ENCODE measurements around the gene METTL8. TPM values are rescaled to one million over a fixed set of nuclear protein-coding genes. Genes with fewer than 3 reads are reported as not detected.

The METTL8 gene
- total RNA-seq, 1 donor from 2014 or later: 6.7 TPM

GRCh38 chr2:171342067-171342413, 91.8 kb downstream of the METTL8 start:
- H3K36me3 ChIP-seq: no peaks in the 10 kb centered on the region
- DNase-seq (ENCODE audit: low spot score in 2 of 2): no peak
- H3K27me3 ChIP-seq: no peaks in the 10 kb centered on the region
- TF ChIP-seq CTCF (IDR thresholded peaks at IDR 0.05): no peak
- H3K4me1 ChIP-seq: no peaks in the 10 kb centered on the region
- no peaks in the 10 kb centered on the region for H3K9me3 ChIP-seq
- H3K27ac ChIP-seq: no peak overlapping the region
- intact Hi-C loops (cut with DNase I): no loop called here
- H3K4me3 ChIP-seq: no peak overlapping the region

GRCh38 chr2:171341394-171342066, 92.3 kb downstream of the METTL8 start:
- H3K4me3 ChIP-seq: no peak overlapping the region
- intact Hi-C loops (cut with DNase I): no loop called here
- no peak for DNase-seq (ENCODE audit: low spot score in 2 of 2)

GRCh38 chr2:171334946-171335345, 98.8 kb downstream of the METTL8 start:
- intact Hi-C loops (cut with DNase I): no loop called here
- H3K9me3 ChIP-seq: no peaks in the 10 kb centered on the region
- DNase-seq (ENCODE audit: low spot score in 2 of 2): no peak
- no peaks in the 10 kb centered on the region for H3K36me3 ChIP-seq
- TF ChIP-seq CTCF (IDR thresholded peaks at IDR 0.05): no peak
- no peak overlapping the region for H3K27ac ChIP-seq
- no peak overlapping the region for H3K4me3 ChIP-seq
- no peaks in the 10 kb centered on the region for H3K4me1 ChIP-seq
- H3K27me3 ChIP-seq: no peaks in the 10 kb centered on the region

More at GRCh38 chr2:171341394-171342066, 92.3 kb downstream of the METTL8 start:
- Histone ChIP-seq H3K27me3 (no peaks in the 10 kb centered on the region), H3K27ac (no peak overlapping the region), H3K4me1 (no peaks in the 10 kb centered on the region), H3K36me3 (no peaks in the 10 kb centered on the region), H3K9me3 (no peaks in the 10 kb centered on the region)
- TF ChIP-seq CTCF (IDR thresholded peaks at IDR 0.05): no peak

- no peaks in the 10 kb centered on the region for H3K9me3 ChIP-seq
- intact Hi-C loops (cut with DNase I): no loop called here
- TF ChIP-seq CTCF (IDR thresholded peaks at IDR 0.05): no peak
- H3K27ac ChIP-seq: no peak overlapping the region
- no peaks in the 10 kb centered on the region for H3K4me1 ChIP-seq
- H3K4me3 ChIP-seq: no peak overlapping the region
- no peaks in the 10 kb centered on the region for H3K27me3 ChIP-seq
- no peaks in the 10 kb centered on the region for H3K36me3 ChIP-seq
- no peak for DNase-seq (ENCODE audit: low spot score in 2 of 2)
Measured at GRCh38 chr2:171334171-171334570, 99.6 kb downstream of the METTL8 start.

- no peak for DNase-seq (ENCODE audit: low spot score in 2 of 2)
- no peak for TF ChIP-seq CTCF (IDR thresholded peaks at IDR 0.05)
- intact Hi-C loops (cut with DNase I): no loop called here
- H3K4me1 ChIP-seq: no peaks in the 10 kb centered on the region
- H3K27me3 ChIP-seq: no peaks in the 10 kb centered on the region
- H3K9me3 ChIP-seq: no peaks in the 10 kb centered on the region
- H3K4me3 ChIP-seq: no peak overlapping the region
- no peak overlapping the region for H3K27ac ChIP-seq
- H3K36me3 ChIP-seq: no peaks in the 10 kb centered on the region
Measured at GRCh38 chr2:171330155-171330956, 103.4 kb downstream of the METTL8 start.
